Loucy (cell line): ENCODE results near the gene ZFPM1.

ENCODE experiments used
- H2AFZ ChIP-seq: fragments of 200-600 bp; sonication (generic); 2 replicates; pipeline ENCODE4 v1.6.0; 2016; ENCODE audit warnings: antibody characterized with exemption, mild to moderate bottlenecking, low read length, moderate library complexity
- H3F3A ChIP-seq: fragments of 200-600 bp; 2 replicates; pipeline ENCODE4 v1.6.0; 2016; ENCODE audit warnings: antibody characterized with exemption, low read depth, mild to moderate bottlenecking
- H3K27me3 ChIP-seq: fragments of 200-600 bp; sonication (generic); 2 replicates; pipeline ENCODE4 v1.6.1; 2014; ENCODE audit warnings: low read length, mild to moderate bottlenecking; ENCODE audit not compliant: insufficient read depth, poor library complexity, severe bottlenecking
- H3K36me3 ChIP-seq: fragments of 200-600 bp; sonication (generic); 2 replicates; pipeline ENCODE4 v1.6.1; 2016; ENCODE audit warnings: low read length; ENCODE audit not compliant: insufficient read depth
- H3K4me1 ChIP-seq: fragments of 200-600 bp; sonication (generic); 2 replicates; pipeline ENCODE4 v1.5.1; 2014; ENCODE audit warnings: low read length, mild to moderate bottlenecking; ENCODE audit not compliant: insufficient read depth, poor library complexity, severe bottlenecking
- H3K4me2 ChIP-seq: fragments of 200-600 bp; sonication (generic); 2 replicates; pipeline ENCODE4 v1.6.0; 2014; ENCODE audit warnings: antibody characterized with exemption, low read length, low read depth, mild to moderate bottlenecking; ENCODE audit not compliant: poor library complexity, severe bottlenecking
- H3K4me3 ChIP-seq: fragments of 200-600 bp; sonication (generic); 2 replicates; pipeline ENCODE4 v1.5.1; 2014; ENCODE audit warnings: low read length, mild to moderate bottlenecking, mixed read lengths; ENCODE audit not compliant: poor library complexity, severe bottlenecking
- H3K79me2 ChIP-seq: fragments of 200-600 bp; sonication (generic); 2 replicates; pipeline ENCODE4 v1.6.1; 2014; ENCODE audit warnings: low read length; ENCODE audit not compliant: insufficient read depth
- H3K9ac ChIP-seq: fragments of 200-600 bp; sonication (generic); 2 replicates; pipeline ENCODE4 v1.6.0; 2014; ENCODE audit warnings: mild to moderate bottlenecking, low read depth, low read length, moderate library complexity; ENCODE audit not compliant: poor library complexity, severe bottlenecking
- H3K9me2 ChIP-seq: fragments of 200-600 bp; sonication (generic); replicated peaks from 2 replicates; pipeline ENCODE4 v1.6.1; 2016; ENCODE audit warnings: low read depth, low read length, mixed read lengths
- H3K9me3 ChIP-seq: fragments of 200-600 bp; sonication (generic); 2 replicates; pipeline ENCODE4 v1.6.1; 2014; ENCODE audit warnings: mild to moderate bottlenecking, antibody characterized with exemption, low read length, low read depth; ENCODE audit not compliant: insufficient read depth
- H4K20me1 ChIP-seq: fragments of 200-600 bp; sonication (generic); 2 replicates; pipeline ENCODE4 v1.6.0; 2014; ENCODE audit warnings: antibody characterized with exemption, low read length, mild to moderate bottlenecking; ENCODE audit not compliant: insufficient read depth, poor library complexity, severe bottlenecking
- CTCF ChIP-seq: fragments of 200-600 bp; sonication (generic); conservative IDR thresholded peaks from 2 replicates; pipeline ENCODE4 v1.5.1; 2014; ENCODE audit warnings: mild to moderate bottlenecking, antibody characterized with exemption, low read length
- EZH2phosphoT487 ChIP-seq: fragments of 200-600 bp; IDR thresholded peaks from 2 replicates; pipeline ENCODE4 v1.6.1; 2018; ENCODE audit warnings: antibody characterized with exemption, mild to moderate bottlenecking, moderate library complexity, borderline replicate concordance

Gene ZFPM1

GRCh38 chr16:88440111-88440510 lies 13.0 kb upstream of the ZFPM1 start:
- no peak overlapping the region for H3K4me2 ChIP-seq
- TF ChIP-seq CTCF (no peak), EZH2phosphoT487 (no peak)
- H3K9me2 ChIP-seq: no peaks in the 10 kb centered on the region
- H3K4me1 ChIP-seq: no peaks in the 10 kb centered on the region
- H3K9me3 ChIP-seq: no peaks in the 10 kb centered on the region
- no peak overlapping the region for H3K9ac ChIP-seq
- H3K79me2 ChIP-seq: no peaks in the 10 kb centered on the region
- no peaks in the 10 kb centered on the region for H4K20me1 ChIP-seq
- H3K27me3 ChIP-seq: no peaks in the 10 kb centered on the region
- H3K4me3 ChIP-seq: no peak overlapping the region
- no peaks in the 10 kb centered on the region for H3F3A ChIP-seq
- H2AFZ ChIP-seq: no peak overlapping the region
- H3K36me3 ChIP-seq: no peaks in the 10 kb centered on the region

GRCh38 chr16:88440686-88441405 lies 12.2 kb upstream of the ZFPM1 start:
- Histone ChIP-seq H3K4me1 (no peaks in the 10 kb centered on the region), H3F3A (no peaks in the 10 kb centered on the region), H3K36me3 (no peaks in the 10 kb centered on the region), H3K4me3 (no peak overlapping the region), H3K9ac (no peak overlapping the region), H2AFZ (no peak overlapping the region), H4K20me1 (no peaks in the 10 kb centered on the region), H3K9me3 (no peaks in the 10 kb centered on the region), H3K9me2 (no peaks in the 10 kb centered on the region), H3K27me3 (no peaks in the 10 kb centered on the region), H3K79me2 (no peaks in the 10 kb centered on the region), H3K4me2 (no peak overlapping the region)
- TF ChIP-seq EZH2phosphoT487: no peak
- no peak for TF ChIP-seq CTCF

- no peaks in the 10 kb centered on the region for H3F3A ChIP-seq
- H3K9me2 ChIP-seq: no peaks in the 10 kb centered on the region
- no peak overlapping the region for H3K4me3 ChIP-seq
- no peaks in the 10 kb centered on the region for H3K36me3 ChIP-seq
- H2AFZ ChIP-seq: no peak overlapping the region
- no peaks in the 10 kb centered on the region for H3K79me2 ChIP-seq
- no peak overlapping the region for H3K9ac ChIP-seq
- H3K4me2 ChIP-seq: no peak overlapping the region
- H4K20me1 ChIP-seq: no peaks in the 10 kb centered on the region
- H3K4me1 ChIP-seq: no peaks in the 10 kb centered on the region
- no peaks in the 10 kb centered on the region for H3K9me3 ChIP-seq
- TF ChIP-seq EZH2phosphoT487: no peak
- no peak for TF ChIP-seq CTCF
- H3K27me3 ChIP-seq: no peaks in the 10 kb centered on the region
Measured at GRCh38 chr16:88441460-88441859, 11.6 kb upstream of the ZFPM1 start.
